OCI-LY1 (cell line): ENCODE measurements around the gene IGFN1.

Experiments
- H2AFZ ChIP-seq: fragments of 200-600 bp; sonication (generic), shearing (Covaris generic); 2 replicates; pipeline ENCODE4 v1.6.0; 2014; ENCODE audit warnings: antibody characterized with exemption, mild to moderate bottlenecking, low read length
- H3F3A ChIP-seq: fragments of 200-600 bp; sonication (generic), shearing (Covaris generic); 2 replicates; pipeline ENCODE4 v1.6.0; 2014; ENCODE audit warnings: mild to moderate bottlenecking, antibody characterized with exemption, low read length, moderate library complexity; ENCODE audit not compliant: insufficient read depth
- H3K27ac ChIP-seq: fragments of 200-600 bp; sonication (generic); 2 replicates; pipeline ENCODE4 v1.5.1; 2014; ENCODE audit warnings: low read length, mixed run types, mild to moderate bottlenecking, low read depth; ENCODE audit not compliant: poor library complexity, severe bottlenecking
- H3K27me3 ChIP-seq: fragments of 200-600 bp; sonication (generic); 2 replicates; pipeline ENCODE4 v1.6.0; 2014; ENCODE audit warnings: antibody characterized with exemption, mild to moderate bottlenecking, low read length, moderate library complexity; ENCODE audit not compliant: insufficient read depth
- H3K36me3 ChIP-seq: fragments of 200-600 bp; sonication (generic); 2 replicates; pipeline ENCODE4 v1.6.1; 2014; ENCODE audit warnings: mild to moderate bottlenecking, antibody characterized with exemption, low read length, moderate library complexity, mixed read lengths; ENCODE audit not compliant: insufficient read depth
- H3K4me1 ChIP-seq: fragments of 200-600 bp; sonication (generic); 2 replicates; pipeline ENCODE4 v1.5.1; 2014; ENCODE audit warnings: mild to moderate bottlenecking, low read length, moderate library complexity; ENCODE audit not compliant: insufficient read depth, severe bottlenecking
- H3K4me2 ChIP-seq: fragments of 200-600 bp; sonication (generic), shearing (Covaris generic); 2 replicates; pipeline ENCODE4 v1.6.1; 2014; ENCODE audit warnings: low read length
- H3K4me3 ChIP-seq: fragments of 200-600 bp; sonication (generic); 2 replicates; pipeline ENCODE4 v1.5.1; 2014; ENCODE audit warnings: low read length, low read depth, mild to moderate bottlenecking, mixed read lengths; ENCODE audit not compliant: poor library complexity, severe bottlenecking
- H3K79me2 ChIP-seq: fragments of 200-600 bp; shearing (Covaris generic); 2 replicates; pipeline ENCODE4 v1.6.1; 2016; ENCODE audit warnings: mixed run types, low read length, mixed read lengths; ENCODE audit not compliant: insufficient read depth
- H3K9ac ChIP-seq: fragments of 200-600 bp; sonication (generic), shearing (Covaris generic); 2 replicates; pipeline ENCODE4 v1.6.1; 2014; ENCODE audit warnings: mild to moderate bottlenecking, low read length, mixed read lengths
- H3K9me2 ChIP-seq: fragments of 200-600 bp; sonication (generic), shearing (Covaris generic); 2 replicates; pipeline ENCODE4 v1.6.1; 2014; ENCODE audit warnings: low read depth, mild to moderate bottlenecking, low read length, mixed read lengths
- H3K9me3 ChIP-seq: fragments of 200-600 bp; shearing (Covaris generic); 2 replicates; pipeline ENCODE4 v1.6.1; 2014; ENCODE audit warnings: low read length, mixed read lengths
- H4K20me1 ChIP-seq: fragments of 200-600 bp; sonication (generic), shearing (Covaris generic); 2 replicates; pipeline ENCODE4 v1.6.0; 2016; ENCODE audit warnings: mild to moderate bottlenecking, low read length; ENCODE audit not compliant: insufficient read depth
- CTCF ChIP-seq: fragments of 200-600 bp; sonication (generic), shearing (Covaris generic); IDR thresholded peaks from 2 replicates; pipeline ENCODE4 v1.5.1; 2017; ENCODE audit warnings: mild to moderate bottlenecking, antibody characterized with exemption, low read length, moderate library complexity, mixed read lengths
- EZH2 ChIP-seq: fragments of 200-600 bp; sonication (generic), shearing (Covaris generic); IDR thresholded peaks from 2 replicates; pipeline ENCODE4 v1.8.0; 2017; ENCODE audit warnings: borderline replicate concordance, mixed run types, mild to moderate bottlenecking, antibody characterized with exemption, low read length, moderate library complexity, mixed read lengths

Gene IGFN1

GRCh38 chr1:201190624-201191051, at the start of gene IGFN1:
Gene IGFN1, plus strand, starts transcription at chr1:201190824. Its CDS starts 2,470 bp downstream, at chr1:201193294.
- Histone ChIP-seq H3K4me3 (no peak within 1 kb of the TSS), H3K9ac (no peak within 1 kb of the TSS), H3K9me2 (no peaks in the 10 kb centered on the region), H3F3A (no peaks in the 10 kb centered on the region), H3K79me2 (no peaks in the 10 kb centered on the region), H4K20me1 (no peaks in the 10 kb centered on the region), H3K9me3 (no peaks in the 10 kb centered on the region), H3K27ac (no peak within 1 kb of the TSS), H3K27me3 (0 out of 2 replicates have a peak, but pooled peaks cover under 1% of the 10 kb centered on the region), H3K36me3 (no peaks in the 10 kb centered on the region), H3K4me1 (no peaks in the 10 kb centered on the region), H3K4me2 (no peak within 1 kb of the TSS), H2AFZ (no peak within 1 kb of the TSS)
- TF ChIP-seq CTCF (no peak), EZH2 (no peak)

- H3K9ac ChIP-seq: no peak overlapping the region
- H3K27ac ChIP-seq: no peak overlapping the region
- H3K9me2 ChIP-seq: no peaks in the 10 kb centered on the region
- H3F3A ChIP-seq: no peaks in the 10 kb centered on the region
- no peaks in the 10 kb centered on the region for H3K4me1 ChIP-seq
- H2AFZ ChIP-seq: no peak overlapping the region
- no peak for TF ChIP-seq EZH2
- TF ChIP-seq CTCF: no peak
- H4K20me1 ChIP-seq: no peaks in the 10 kb centered on the region
- H3K4me2 ChIP-seq: no peak overlapping the region
- H3K36me3 ChIP-seq: peaks cover 36% of the 10 kb centered on the region; the same call in 1 of the 2 replicates
- no peaks in the 10 kb centered on the region for H3K27me3 ChIP-seq
- H3K79me2 ChIP-seq: no peaks in the 10 kb centered on the region
- H3K9me3 ChIP-seq: no peaks in the 10 kb centered on the region
- no peak overlapping the region for H3K4me3 ChIP-seq
These were observed 49.7 kb upstream of the IGFN1 start for GRCh38 chr1:201140941-201141260.

GRCh38 chr1:201141418-201141817, 49.2 kb upstream of the IGFN1 start:
- H3K27ac ChIP-seq: no peak overlapping the region
- no peaks in the 10 kb centered on the region for H3K9me3 ChIP-seq
- H3K36me3 ChIP-seq: peaks cover 41% of the 10 kb centered on the region
- H3K4me1 ChIP-seq: no peaks in the 10 kb centered on the region
- H3K9ac ChIP-seq: no peak overlapping the region
- no peaks in the 10 kb centered on the region for H4K20me1 ChIP-seq
- no peaks in the 10 kb centered on the region for H3F3A ChIP-seq
- TF ChIP-seq EZH2 (no peak), CTCF (no peak)
- no peak overlapping the region for H3K4me3 ChIP-seq
- H2AFZ ChIP-seq: no peak overlapping the region
- H3K79me2 ChIP-seq: no peaks in the 10 kb centered on the region
- no peaks in the 10 kb centered on the region for H3K9me2 ChIP-seq
- no peak overlapping the region for H3K4me2 ChIP-seq
- no peaks in the 10 kb centered on the region for H3K27me3 ChIP-seq
